ENCODE results near the gene ZNF680.
"Not testable (repeated sequence)": the region's sequence is repeated elsewhere in the genome, so short reads cannot be mapped to it uniquely, and the experiment has no call there.

The ZNF680 gene

GRCh38 chr7:64562626-64563278, at the start of gene ZNF680:
Gene ZNF680, minus strand, starts transcription at chr7:64563071. Its CDS starts 117 bp downstream, at chr7:64562954.
- peak; percentile 97 for DNase-seq

- no peak for DNase-seq
These were observed 49.6 kb upstream of the ZNF680 start for GRCh38 chr7:64612452-64612851.

- no peak for DNase-seq
These were observed 48.8 kb upstream of the ZNF680 start for GRCh38 chr7:64611717-64612116.

GRCh38 chr7:64610997-64611396, 48.1 kb upstream of the ZNF680 start:
- no peak for DNase-seq

GRCh38 chr7:64608116-64608910, 45.4 kb upstream of the ZNF680 start:
- DNase-seq = no peak

GRCh38 chr7:64606385-64606784, 43.5 kb upstream of the ZNF680 start:
- no peak for DNase-seq

- DNase-seq = no peak
These were observed 40.4 kb upstream of the ZNF680 start for GRCh38 chr7:64603271-64603670.

- DNase-seq = no peak
These were observed 39.6 kb upstream of the ZNF680 start for GRCh38 chr7:64602518-64602917.

GRCh38 chr7:64602086-64602485, 39.2 kb upstream of the ZNF680 start:
- no peak for DNase-seq

- DNase-seq = no peak
These were observed 36.5 kb upstream of the ZNF680 start for GRCh38 chr7:64599359-64599758.

- no peak for DNase-seq
These were observed 28.1 kb upstream of the ZNF680 start for GRCh38 chr7:64590971-64591370.

- DNase-seq = no peak
These were observed 19.3 kb upstream of the ZNF680 start for GRCh38 chr7:64581926-64582894.

GRCh38 chr7:64581391-64581790, 18.5 kb upstream of the ZNF680 start:
- no peak for DNase-seq

- peak; percentile 79 for DNase-seq
These were observed 11.7 kb upstream of the ZNF680 start for GRCh38 chr7:64574540-64575099.

GRCh38 chr7:64570284-64570605, 7.4 kb upstream of the ZNF680 start:
- not testable (repeated sequence) for DNase-seq

GRCh38 chr7:64569372-64570283, 6.8 kb upstream of the ZNF680 start:
- DNase-seq = peak; percentile 30

- no peak for DNase-seq
These were observed 630 bp downstream of the ZNF680 start for GRCh38 chr7:64562256-64562625.

- DNase-seq = no peak
These were observed 3.7 kb downstream of the ZNF680 start for GRCh38 chr7:64559206-64559605.

- DNase-seq = no peak
These were observed 4.1 kb downstream of the ZNF680 start for GRCh38 chr7:64558781-64559180.

- no peak for DNase-seq
These were observed 4.6 kb downstream of the ZNF680 start for GRCh38 chr7:64558323-64558705.

GRCh38 chr7:64557601-64558322, 5.1 kb downstream of the ZNF680 start:
- DNase-seq = no peak
